Measurements from ENCODE around the gene TEX26.

Gene TEX26

DNA sequence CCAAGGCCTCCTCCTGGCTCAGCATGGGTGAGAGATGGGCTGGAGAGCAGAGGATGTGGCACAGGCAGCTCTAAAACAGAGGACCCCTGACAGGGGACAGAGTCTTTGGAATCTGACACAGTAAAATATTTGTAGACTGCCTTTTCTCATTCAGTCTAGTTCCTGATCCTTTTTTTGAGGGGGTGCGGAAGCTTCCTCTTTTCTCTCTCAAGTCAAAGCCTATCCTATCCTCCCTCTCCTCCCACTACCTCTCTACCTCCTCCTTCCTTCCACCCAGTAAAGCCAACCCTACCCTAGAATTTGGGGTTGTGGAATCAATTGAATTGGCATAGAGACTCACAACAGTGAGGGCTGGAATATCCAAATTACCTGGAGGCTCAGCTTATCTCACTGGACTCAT is 82.0 kb downstream of the TEX26 start:
- DNase-seq, result peak; percentile 44 to 48

GRCh38 chr13:31015199-31015598 is 82.7 kb downstream of the TEX26 start:
- DNase-seq, result no peak

DNA sequence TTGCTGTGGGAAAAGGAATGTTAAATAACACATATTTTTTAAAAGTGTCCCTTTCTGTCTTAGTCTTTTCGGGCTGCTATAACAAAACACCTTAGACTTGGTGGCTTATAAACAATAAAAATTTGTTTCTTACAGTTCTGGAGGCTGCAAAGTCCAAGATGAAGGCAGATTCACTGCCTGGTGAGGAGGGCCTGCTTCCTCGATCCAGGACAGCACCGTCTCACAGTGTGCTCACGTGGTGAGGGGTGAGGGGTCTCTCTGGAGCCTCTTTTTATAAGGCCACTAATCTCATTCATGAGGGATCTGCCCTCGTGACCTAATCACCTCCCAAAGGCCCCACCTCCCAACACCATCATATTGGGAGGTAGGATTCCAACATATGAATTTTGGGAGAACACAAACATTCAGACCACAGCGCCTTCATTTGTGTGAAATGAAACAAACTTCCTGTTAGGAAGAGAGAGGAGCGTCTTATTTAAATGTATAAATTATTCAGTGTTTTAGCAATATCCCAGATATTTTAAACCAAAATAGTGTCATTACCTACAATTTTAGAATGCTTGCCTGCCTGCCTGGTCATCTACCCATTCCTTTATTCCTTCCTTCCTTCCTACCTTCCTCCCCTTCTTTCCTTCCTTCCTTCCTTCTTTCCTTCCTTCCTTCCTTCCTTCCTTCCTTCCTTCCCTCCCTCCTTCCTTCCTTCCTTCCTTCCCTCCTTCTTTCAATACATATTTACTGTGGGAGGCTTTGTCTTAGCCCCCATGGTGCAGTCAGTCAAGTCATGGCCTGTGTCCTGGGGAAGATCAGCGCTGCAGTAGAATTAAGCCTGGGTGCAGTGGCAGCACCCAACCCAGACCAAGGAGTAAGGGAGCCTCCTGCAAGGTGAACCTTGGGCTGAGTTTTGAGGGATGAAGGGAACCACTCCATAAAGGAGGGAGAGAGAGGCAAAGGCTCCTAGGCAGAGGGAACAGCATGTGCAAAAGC is 84.2 kb downstream of the TEX26 start:
- DNase-seq, result no peak

DNA sequence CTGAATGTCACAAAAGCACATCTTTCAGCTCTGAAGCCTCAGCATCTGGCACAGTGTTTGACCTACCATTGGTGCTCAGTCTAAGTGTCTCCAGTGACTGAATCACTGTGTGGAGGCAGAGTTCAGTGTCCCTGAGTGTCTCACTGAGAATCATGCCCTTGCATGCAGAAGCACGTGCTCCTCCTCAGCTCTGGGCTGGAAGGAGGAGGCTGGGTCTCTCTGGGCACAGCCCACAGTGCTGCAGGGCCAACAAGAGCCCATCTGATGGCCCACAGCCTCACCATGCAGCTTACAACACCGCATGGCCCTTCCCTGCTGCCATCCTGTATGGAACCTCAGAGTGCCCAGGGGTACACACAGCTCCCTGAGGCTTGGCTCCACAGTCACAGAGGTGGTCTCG is 86.1 kb downstream of the TEX26 start:
- no peak for DNase-seq

GRCh38 chr13:31020996-31021395 is 88.5 kb downstream of the TEX26 start:
- DNase-seq, result no peak

- no peak for DNase-seq
Measured at GRCh38 chr13:31022288-31022895, 89.9 kb downstream of the TEX26 start.

DNA sequence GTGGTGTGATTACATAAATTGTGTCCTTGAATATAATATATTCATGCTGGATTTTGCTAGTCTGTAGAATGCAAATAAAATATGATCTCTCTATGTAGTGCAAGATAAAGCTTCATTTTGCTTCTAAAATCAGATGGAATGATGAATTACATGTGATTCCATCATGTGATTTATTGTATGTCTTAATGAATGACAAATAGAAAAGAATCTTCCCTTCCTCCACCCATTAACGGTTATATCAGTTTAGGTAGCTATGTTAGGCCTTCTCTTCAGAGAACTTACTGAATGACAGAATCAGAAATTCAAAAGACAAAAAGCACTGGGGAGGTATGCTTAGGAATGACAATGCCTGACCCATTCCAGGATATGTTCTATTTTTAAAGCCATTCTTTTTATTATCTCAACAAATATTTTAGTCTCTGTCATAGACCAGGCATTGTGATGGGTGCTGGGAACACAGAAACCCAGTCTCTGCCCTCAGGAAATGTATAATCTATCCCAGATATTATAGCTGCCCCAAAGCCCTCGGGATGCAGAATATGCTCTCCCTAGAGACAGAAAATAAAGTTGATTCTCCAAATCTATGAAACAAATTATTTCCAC is 90.6 kb downstream of the TEX26 start:
- DNase-seq, result no peak

Measured in inflammatory macrophage (primary cell).